HG03108 (cell line): ENCODE results near the gene IMMP2L.
"Not testable (repeated sequence)": the region's sequence is repeated elsewhere in the genome, so short reads cannot be mapped to it uniquely, and the experiment has no call there.

Experiments
- ATAC-seq: cut with Tn5 transposase; IDR thresholded peaks from one replicate; pipeline ENCODE4 v1.9.1; 2021; ENCODE audit warnings: moderate library complexity; ENCODE audit not compliant: unreplicated experiment

Gene IMMP2L

DNA sequence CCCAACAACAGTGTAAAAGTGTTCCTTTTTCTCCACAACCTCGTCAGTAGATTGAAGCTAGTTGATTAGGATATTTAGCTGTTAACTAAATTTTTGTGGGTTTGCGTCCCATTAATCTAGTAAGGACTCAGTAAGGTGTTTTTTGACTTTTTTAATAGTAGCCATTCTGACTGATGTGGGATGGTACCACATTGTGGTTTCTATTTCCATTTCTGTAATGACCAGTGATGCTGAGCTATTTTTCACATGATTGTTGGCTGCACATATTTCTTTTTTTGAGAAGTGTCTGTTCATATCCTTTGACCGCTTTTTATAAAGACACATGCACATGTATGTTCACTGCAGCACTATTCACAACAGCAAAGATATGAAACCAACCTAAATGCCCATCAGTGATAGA is 476.9 kb downstream of the IMMP2L start:
- ATAC-seq, result no peak

DNA sequence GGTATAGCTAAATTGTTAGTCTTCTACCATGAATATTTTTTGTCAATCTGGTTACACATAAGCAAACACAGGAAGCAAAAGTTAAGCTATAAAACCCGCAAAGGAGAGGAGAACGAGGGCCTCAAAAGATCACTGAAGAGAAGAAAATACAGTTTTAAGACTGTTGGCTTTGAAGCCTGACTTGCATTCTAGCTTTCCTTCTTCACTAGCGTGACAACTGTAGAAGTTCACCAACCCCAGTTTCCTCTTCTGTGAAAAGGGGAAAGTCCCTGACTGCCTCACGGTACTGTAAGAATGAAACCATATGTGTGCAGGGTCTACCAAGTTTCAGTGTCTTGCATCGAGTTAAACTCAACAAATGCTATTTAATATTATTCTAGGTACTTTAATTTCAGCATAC is 478.9 kb downstream of the IMMP2L start:
- ATAC-seq, result peak; percentile 97

DNA sequence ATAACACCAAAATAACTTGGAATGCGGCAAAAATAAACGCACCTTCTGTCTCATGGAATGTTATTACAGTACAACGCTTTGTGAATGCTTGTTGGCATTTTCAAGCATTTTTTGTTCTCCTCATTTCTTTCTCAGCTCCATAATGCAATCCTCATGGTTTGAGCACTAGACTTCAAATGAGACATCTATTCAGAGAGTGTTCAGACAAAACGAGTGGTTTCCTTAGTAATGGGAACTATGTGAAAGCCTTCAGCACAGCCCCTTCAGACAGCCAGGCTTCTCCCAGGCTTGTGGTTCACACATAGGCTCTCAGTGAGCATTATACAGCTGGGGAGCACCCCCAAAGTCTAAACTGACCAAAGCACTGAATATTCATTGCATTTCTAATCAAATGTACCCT is 479.9 kb downstream of the IMMP2L start:
- no peak for ATAC-seq

DNA sequence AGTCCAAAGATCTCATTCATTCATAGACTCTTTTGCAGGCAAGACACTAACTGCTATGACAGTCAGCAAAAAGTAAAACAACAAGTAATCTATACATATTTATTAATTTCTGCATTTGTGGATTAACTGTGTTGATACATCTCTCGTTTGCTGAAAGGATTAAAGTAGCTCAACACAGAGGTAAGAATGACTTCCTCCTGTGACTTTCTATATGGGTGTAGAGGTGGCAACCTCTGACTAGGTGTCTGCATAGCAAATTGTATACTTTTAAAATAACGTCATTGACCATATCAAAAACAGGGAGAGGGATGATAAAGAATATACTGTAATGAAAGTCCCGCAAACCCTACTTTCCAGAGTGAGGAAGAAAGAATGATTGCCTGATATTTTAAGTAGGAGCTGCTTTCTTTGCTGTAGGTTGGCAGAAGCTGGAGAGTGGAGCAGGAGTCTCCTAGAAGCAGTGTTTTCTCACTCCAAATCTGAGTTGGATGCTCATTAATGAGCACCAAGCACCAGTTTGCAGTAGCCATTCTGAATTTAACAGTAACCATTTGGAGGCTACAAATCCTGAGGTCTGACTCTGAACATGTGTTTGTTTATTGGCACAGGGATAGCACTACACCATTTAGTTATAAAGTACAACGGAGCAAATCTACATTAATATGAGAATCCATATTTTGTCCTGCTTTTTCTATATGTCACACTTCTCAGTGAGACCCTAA is 480.6 kb downstream of the IMMP2L start:
- no peak for ATAC-seq

DNA sequence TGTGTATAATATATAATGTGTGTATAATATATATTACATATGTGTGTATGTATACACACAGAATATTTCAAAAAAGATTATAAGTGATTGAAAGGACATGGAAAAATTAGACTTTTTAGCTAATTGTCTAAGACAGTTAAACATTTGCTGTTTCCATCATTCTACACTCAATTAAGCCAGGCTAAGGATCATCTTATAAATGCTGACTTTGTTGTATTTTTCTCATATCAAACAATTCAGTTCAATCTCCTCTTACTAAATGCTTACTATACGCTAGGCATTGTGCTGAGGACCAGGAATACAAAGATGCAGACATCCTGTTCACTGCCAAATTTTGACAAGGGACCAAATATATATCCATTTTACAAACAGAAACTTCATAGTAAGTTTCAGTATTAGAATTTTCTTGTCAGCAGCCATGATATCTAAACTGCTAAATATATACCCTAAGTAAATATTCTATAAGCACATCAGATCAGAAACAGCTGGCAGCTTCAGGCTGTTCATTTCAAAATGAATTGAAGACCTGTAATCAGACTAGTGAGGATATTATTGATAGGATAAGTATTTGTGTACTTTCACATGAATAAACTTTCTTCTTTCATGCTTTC is 481.7 kb downstream of the IMMP2L start:
- ATAC-seq, result no peak

DNA sequence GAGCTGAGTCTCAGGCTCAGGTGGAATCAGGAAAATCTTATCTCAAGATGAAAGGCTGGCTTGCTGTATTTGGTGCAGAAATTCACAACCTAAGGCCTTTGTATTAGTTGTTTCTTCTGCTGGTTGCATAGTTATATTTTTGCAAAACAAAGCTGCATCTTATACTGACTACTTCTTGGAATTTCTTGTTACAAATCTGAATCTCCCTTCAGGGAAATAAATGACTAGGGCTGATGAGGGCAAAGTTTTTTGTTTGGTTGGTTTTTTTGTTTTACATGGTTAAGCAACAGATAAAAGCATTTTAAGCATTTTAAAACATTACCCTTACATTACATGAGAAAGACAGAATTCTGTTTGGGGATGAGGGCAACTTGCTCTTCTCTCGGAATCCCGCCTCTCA is 485.3 kb downstream of the IMMP2L start:
- ATAC-seq, result no peak

DNA sequence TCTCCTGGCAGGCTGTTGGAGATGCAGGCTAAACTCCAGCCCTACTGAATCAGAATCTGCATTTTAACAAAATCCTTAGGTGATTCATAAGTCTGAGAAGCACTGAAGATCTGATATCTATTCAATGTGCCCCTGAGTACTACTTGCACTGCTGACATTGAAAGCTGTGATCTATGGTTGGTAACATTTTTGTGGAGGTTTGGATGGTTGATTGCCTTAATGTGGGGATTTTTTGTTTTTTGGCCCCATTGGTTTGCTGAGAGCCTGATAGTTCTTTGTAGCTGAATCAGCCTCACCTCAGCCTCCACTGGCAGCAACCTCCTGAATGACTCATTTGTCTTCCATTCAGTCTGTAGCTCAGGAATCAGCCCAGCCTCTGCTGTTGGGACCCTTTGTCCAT is 486.1 kb downstream of the IMMP2L start:
- ATAC-seq, result no peak

DNA sequence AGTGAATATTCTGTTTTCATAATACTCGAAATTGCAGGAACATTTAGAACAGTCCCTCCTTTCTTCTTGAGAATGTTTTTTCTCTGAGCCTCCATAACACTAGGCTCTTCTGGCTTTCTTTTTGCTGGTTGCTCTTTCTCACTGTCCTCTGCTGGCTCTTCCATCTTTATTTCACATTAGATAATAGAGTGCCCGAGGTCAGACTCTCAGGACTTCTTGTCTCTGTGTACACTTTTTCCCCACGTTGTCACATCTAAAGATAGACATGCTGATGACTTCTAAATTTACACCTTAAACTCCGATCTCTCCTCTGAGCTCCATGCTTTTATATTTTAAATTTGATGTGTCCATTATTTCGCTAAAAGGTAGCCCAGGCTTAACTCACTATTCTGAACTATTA is 486.8 kb downstream of the IMMP2L start:
- ATAC-seq, result no peak

DNA sequence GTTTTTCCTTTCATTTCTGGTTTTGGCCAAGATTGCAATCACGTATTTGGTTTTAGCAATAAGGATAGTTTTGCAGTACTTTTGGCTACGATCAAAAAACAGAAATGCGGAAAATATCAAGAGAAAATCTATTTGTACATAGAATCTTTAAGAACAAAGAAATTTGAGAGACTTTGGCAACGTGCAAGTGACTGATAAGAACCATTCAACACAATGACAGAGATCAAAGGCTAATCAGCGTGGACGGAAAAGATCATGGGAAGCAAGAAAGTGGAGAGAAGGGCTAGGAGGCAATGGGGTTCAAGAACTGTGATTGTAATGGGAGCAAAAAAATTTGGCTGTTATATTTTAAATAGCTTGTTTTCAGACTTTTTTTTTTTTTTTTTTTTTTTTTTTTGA is 487.5 kb downstream of the IMMP2L start:
- no peak for ATAC-seq

DNA sequence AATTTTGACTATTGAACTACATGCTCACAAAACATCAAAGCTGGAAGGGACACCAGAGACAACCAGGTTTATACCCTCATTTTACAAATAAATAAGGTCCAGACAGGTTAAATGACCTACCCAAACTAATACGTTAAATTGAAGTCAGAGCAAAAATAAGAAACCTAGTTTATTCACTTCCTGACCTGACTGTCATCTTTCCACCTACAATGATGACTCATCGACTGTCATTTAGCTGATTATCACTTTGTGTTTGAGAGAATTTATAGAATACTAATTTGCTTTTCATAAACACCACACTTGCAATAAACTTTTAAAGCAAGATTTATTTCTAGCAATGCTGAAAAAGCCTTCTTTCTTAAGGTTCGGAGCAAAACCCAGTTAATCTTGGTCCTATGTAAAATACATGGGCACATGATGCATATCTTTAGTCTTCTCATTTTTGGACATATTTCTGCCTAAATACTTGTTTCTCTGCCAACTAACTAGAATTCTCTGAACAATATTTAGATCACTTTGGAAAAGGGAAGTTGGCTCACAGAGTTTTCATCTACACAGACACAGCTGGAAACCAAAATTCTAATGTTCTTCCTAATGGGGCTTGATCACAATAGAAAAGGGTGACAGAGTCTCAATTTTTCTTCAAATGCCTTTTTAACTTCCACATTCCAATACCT is 488.1 kb downstream of the IMMP2L start:
- no peak for ATAC-seq

DNA sequence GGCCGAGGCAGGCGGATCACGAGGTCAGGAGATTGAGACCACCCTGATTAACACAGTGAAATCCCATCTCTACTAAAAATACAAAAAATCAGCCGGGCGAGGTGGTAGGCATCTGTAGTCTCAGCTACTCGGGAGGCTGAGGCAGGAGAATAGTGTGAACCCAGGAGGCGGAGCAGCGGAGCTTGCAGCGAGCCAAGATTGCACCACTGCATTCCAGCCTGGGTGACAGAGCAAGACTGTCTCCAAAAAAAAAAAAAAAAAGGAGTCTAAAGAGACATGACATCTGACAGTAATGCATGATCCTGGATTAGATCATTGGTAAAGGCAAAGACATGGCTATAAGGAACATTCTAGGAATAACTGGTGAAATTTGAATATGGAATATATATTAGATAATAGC is 489.6 kb downstream of the IMMP2L start:
- not testable (repeated sequence) for ATAC-seq

DNA sequence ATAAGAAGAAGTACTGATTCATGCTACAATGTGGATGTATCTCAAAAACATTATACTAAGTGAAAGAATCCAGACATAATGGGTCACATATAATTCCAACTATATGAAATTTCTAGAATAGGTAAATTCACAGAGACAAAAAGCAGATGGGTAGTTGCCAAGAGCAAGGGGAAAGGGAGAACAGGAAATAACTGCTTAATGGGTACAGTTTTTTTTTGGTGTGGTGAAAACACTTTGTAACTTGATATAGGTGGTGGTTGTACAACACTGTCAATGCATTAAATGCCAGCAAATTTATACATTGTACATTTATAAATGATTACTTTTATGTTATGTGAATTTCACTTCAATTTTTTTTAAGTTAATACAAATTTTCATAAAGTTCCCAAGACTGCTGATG is 490.7 kb downstream of the IMMP2L start:
- ATAC-seq, result no peak

DNA sequence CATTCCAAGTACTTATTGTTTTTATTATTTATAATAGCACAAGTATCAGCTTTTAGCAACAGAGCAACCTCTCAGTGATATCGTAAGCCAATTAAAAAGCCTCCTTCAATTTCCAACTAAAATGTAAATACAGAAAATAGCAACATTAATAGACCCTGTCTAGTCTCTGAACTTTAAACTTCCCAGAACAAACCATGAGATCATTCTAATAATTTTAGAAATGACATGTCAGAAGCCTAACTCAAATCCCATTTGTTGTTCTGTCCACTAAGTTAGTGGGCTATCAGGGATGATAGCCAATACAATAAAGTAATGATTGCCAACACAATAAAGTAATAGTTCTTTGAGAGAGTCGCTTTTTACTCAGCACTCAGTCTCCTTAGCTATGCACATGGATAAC is 493.7 kb downstream of the IMMP2L start:
- ATAC-seq, result no peak

DNA sequence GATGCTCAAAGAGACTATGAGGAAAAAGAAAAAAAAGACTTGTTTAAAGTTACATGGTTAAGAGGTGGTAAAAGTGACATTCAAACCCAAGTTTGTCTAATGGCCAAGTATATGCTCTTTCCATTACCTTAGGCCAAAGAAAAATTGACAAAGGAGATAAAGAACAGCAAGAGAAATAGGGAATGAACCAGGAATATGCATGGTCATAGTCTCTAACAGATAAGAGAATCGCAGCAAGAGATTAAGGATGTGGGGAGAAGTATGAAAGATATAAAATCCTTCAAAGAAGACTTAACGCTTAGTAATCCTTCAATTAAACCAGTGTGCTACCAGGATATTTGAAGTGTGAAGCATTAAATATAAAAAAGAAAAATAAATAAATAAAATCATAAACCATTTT is 494.6 kb downstream of the IMMP2L start:
- no peak for ATAC-seq

DNA sequence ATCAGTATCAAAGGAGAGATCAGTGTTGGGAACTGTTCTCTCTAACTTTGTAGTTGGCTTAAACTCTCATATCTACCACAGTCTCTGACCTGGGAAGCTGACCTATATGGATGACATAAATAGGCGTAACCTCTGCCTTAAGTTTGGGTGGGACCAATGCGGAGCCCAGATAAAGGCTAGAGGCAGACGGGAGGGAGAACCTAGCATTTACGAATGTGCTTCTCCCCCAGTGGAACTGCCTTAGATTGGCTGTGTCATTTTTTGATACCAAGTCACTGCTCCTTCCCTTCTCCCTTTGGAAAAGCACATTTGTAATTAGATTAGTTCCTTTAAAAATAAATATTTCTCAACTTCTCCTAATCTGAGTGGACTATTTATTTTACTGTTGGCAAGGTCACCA is 495.0 kb downstream of the IMMP2L start:
- no peak for ATAC-seq

DNA sequence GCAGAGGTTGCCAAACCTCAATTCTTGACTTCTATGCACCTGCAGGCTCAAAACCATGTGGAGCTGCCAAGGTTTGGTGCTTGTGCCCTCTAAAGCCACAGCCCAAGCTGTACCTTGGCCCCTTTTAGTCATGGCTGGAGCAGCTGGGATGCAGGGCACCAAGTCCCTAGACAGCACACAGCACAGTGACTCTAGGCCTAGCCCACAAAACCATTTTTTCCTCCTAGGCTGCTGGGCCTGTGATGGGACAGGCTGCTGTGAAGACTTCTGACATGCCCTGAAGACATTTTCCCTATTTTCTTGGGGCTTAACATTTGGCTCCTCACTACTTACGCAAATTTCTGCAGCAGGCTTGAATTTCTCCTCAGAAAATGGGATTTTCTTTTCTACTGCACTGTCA is 499.1 kb downstream of the IMMP2L start:
- ATAC-seq, result no peak

DNA sequence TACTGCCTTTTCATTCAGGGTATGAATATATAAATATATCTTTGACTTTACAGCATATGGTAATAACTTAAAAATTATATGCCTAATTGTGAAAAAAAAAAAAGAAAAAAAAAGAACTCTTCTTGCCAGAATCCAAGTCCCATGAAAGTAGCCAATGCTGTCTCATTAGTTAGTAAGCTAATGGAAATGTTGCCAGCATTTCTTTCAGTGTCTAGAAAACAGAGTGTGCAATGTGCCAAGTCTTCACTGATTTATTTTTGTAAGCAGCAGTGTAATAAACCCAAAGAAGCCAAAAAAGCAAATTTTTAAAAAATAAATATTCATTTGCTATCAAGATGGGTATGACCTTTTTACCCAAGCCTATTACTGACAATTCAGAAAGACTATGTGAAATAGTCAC is 502.5 kb downstream of the IMMP2L start:
- ATAC-seq, result no peak

DNA sequence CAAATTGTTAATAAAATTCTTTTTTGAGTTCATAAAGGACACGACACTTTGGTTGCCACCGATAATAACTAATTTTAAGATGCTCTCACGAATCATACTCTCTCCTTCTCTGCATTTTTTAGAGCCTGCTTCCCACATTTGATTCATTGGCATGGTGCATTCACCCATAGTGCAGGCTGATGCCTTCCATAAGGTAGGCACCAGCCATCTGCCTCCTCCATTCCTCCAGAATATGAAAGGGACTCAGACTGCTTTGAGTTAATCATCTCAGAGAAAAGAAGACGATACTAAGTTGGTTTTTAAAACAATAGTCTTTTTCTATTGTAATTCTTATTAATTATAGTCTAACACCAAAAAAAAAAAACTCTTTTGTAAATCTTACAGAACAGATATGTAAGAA is 505.2 kb downstream of the IMMP2L start:
- ATAC-seq, result no peak

DNA sequence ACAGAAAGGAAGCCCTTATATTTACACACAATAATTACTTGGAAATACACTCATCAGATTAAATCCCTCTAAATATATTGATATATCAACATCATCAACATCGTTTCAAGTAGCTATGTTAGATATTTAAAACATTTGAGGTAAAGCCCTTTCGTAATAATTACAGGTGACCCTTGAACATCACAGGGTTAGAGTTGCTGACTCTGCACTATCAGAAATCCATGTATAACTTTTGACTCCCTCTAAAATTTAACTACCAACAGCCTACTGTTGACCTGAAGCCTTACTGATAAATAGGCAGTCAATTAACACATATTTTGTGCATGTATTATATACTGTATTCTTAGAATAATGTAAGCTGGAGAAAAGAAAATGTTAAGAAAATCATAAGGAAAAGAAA is 505.9 kb downstream of the IMMP2L start:
- ATAC-seq, result no peak

DNA sequence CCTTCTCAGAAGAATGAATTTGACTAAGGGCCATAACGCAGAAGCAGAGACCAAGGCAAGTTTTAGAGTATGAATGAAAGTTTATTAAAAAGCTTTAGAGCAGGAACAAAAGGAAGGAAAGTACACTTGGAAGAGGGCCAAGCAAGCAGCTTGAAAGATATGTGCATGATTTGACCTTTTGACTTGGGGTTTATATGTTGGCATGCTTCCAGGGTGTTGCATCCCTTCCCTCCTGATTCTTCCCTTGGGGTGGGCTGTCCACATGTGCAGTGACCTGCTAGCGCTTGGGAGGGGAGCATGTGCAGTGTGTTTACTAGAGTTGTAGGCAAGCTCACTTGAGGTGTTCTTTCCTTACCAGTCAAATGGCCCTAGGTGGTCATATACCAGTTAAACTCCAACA is 509.3 kb downstream of the IMMP2L start:
- ATAC-seq, result no peak

DNA sequence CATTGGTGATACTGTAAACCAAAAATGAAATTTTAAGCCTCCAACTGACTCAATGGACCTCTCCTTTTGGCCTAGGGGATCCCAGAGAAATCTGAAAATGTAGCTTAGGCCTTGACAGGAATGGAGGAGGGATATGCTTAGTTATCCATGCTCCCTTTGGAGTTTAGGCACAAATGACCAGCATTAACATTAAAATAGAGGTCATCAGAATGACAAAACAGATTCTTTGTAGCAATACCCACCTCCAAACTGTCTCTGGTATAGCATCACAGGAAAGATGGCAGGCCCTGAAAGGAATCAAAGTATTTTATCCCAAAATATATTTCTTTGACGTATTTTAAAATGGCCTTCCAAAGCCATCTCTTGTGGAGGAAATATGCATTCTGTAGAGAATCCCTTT is 510.5 kb downstream of the IMMP2L start:
- no peak for ATAC-seq

DNA sequence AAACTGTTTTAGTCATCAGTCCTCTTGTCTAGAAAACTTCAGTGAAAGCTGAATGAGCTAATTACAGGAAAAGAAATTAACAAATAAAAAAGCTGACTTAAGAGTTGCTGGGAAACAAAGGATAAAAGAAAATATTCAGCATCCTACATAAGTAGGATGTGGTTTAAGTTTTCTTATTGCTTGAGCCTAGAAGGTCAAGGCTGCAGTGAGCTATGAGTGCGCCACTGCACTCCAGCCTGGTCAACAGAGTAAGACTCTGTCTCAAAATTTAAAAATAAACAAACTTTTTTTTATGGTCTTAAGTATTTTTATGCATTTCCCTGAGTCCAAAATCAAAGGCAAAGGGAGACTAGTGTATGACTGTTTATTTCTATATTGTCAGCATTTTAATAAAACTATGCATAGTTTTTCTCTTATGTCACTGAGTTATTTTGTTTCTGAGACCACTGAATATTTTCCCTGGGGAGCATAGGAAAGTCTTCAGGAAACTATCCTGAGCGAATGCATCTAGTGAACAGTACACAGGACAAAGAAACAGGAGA is 511.3 kb downstream of the IMMP2L start:
- no peak for ATAC-seq
